HepG2 (cell line): ENCODE measurements around the gene LNX2. TPM values are rescaled to one million over a fixed set of nuclear protein-coding genes. Genes with fewer than 3 reads are reported as not detected.

Source experiments
- ATAC-seq: fragments of 200-7000 bp; cut with Tn5 transposase; 3 replicates; pipeline ENCODE4 v1.9.1; 2020; ENCODE audit warnings: mild to moderate bottlenecking, moderate library complexity
- BruUV-seq: library from RNA; stranded (reverse); fragments of 400-500 nt; replicated peaks from 2 replicates; lab custom pipeline; 2021; lab: Mats Ljungman, UMichigan
- CTCF ChIA-PET: fragments of 300-600 bp; formaldehyde crosslinking; extraction: SDS; loops from one replicate; lab custom pipeline; 2021; ENCODE audit warnings: low total read pairs, inconsistent platforms, low intra/inter-chr PET ratio; lab: Yijun Ruan, JAX
- POLR2A ChIA-PET: fragments of 350-600 bp; sonication (Branson Sonifier 250); formaldehyde crosslinking; loops from one replicate; lab custom pipeline; 2020; ENCODE audit warnings: antibody characterized with exemption, inconsistent platforms; lab: Yijun Ruan, JAX
- DNase-seq: peaks from one replicate; pipeline ENCODE4 v3.0.0-alpha.2; 2015; ENCODE audit warnings: low spot score
- FAIRE-seq: peaks from 3 replicates; lab custom pipeline; 2011; peaks lifted over from hg19 to GRCh38; lab: Jason Lieb, UNC
- H2AFZ ChIP-seq: one replicate; pipeline ENCODE4 v1.6.1; 2011; ENCODE audit warnings: low read length, inconsistent platforms
- H3K27ac ChIP-seq: fragments of 300-600 bp; 3 replicates; pipeline ENCODE4 v1.8.0; 2011; ENCODE audit warnings: mixed run types, mild to moderate bottlenecking, mixed read lengths, low read length, inconsistent platforms; ENCODE audit not compliant: insufficient read depth; ENCODE audit errors: extremely low read length
- H3K27me3 ChIP-seq, 2 experiments: fragments of 200-600 bp in 1 of 2; 2 replicates in 1 of 2; 3 replicates in 1 of 2; pipeline versions ENCODE4 v1.6.0 to v1.8.0; 2011; ENCODE audit warnings: low read length in 2 of 2, mild to moderate bottlenecking in 2 of 2, moderate library complexity in 2 of 2, inconsistent platforms in 1 of 2; ENCODE audit not compliant: insufficient read depth in 2 of 2, control insufficient read depth in 1 of 2
- H3K36me3 ChIP-seq, 2 experiments: fragments of 200-600 bp in 1 of 2; replicated peaks in 1 of 2; 2 replicates in 1 of 2; 3 replicates in 1 of 2; pipeline versions ENCODE4 v1.5.1 to v1.8.0; 2011; ENCODE audit warnings: low read length in 2 of 2, inconsistent platforms in 1 of 2; ENCODE audit not compliant: insufficient read depth in 2 of 2, control insufficient read depth in 1 of 2
- H3K4me1 ChIP-seq: 2 replicates; pipeline ENCODE4 v1.5.1; 2012; ENCODE audit warnings: low read length, inconsistent platforms; ENCODE audit not compliant: insufficient read depth
- H3K4me2 ChIP-seq: 2 replicates; pipeline ENCODE4 v1.6.0; 2011; ENCODE audit warnings: low read depth, low read length, inconsistent platforms
- H3K4me3 ChIP-seq, 3 experiments: fragments of 200-600 bp in 1 of 3; sonication (generic), shearing (Covaris generic) in 1 of 3; replicated peaks in 1 of 3; 2 replicates each; pipeline ENCODE4 v1.5.1; 2011 to 2016; ENCODE audit warnings: low read length in 3 of 3, inconsistent platforms in 2 of 3, low read depth in 2 of 3, mild to moderate bottlenecking in 2 of 3, control low read depth in 1 of 3, mixed read lengths in 1 of 3; ENCODE audit not compliant: insufficient read depth in 1 of 3
- H3K79me2 ChIP-seq: one replicate; pipeline ENCODE4 v1.6.1; 2011; ENCODE audit warnings: low read length, inconsistent platforms; ENCODE audit not compliant: insufficient read depth
- H3K9ac ChIP-seq: 2 replicates; pipeline ENCODE4 v1.6.0; 2011; ENCODE audit warnings: mild to moderate bottlenecking, low read depth, low read length, inconsistent platforms; ENCODE audit not compliant: insufficient read depth
- H3K9me3 ChIP-seq: 2 replicates; pipeline ENCODE4 v1.5.1; 2012; ENCODE audit warnings: mild to moderate bottlenecking, low read length
- H4K20me1 ChIP-seq: 2 replicates; pipeline ENCODE4 v1.6.0; 2011; ENCODE audit warnings: inconsistent platforms, mild to moderate bottlenecking, low read length, moderate library complexity; ENCODE audit not compliant: insufficient read depth
- FOXP1 ChIP-seq, 2 experiments: fragments of 450-650 bp in 1 of 2; IDR thresholded peaks; 2 replicates each; pipeline ENCODE4 v1.6.1; 2017 to 2018; ENCODE audit warnings: antibody characterized with exemption in 1 of 2
- GLI4 ChIP-seq: sonication (generic); formaldehyde crosslinking; IDR thresholded peaks from 2 replicates; pipeline ENCODE4 v1.5.1; 2020; ENCODE audit warnings: missing genetic modification reagents, mild to moderate bottlenecking, moderate library complexity, borderline replicate concordance
- KLF12 ChIP-seq: sonication (generic); formaldehyde crosslinking; IDR thresholded peaks from 2 replicates; pipeline ENCODE4 v1.4.0; 2020; ENCODE audit warnings: missing genetic modification reagents, borderline replicate concordance
- MNT ChIP-seq: fragments of 450-650 bp; IDR thresholded peaks from 2 replicates; pipeline ENCODE4 v1.6.1; 2016
- NFYB ChIP-seq: sonication (generic); formaldehyde crosslinking; IDR thresholded peaks from 2 replicates; pipeline ENCODE4 v1.4.0; 2020; ENCODE audit warnings: missing genetic modification reagents
- PCBP1 ChIP-seq: fragments of 200-400 bp; formaldehyde crosslinking; IDR thresholded peaks from 2 replicates; pipeline ENCODE4 v1.6.1; 2017; ENCODE audit warnings: mild to moderate bottlenecking, low read depth, low read length, borderline replicate concordance
- SAP130 ChIP-seq: IDR thresholded peaks from 2 replicates; pipeline ENCODE4 v1.6.1; 2016; ENCODE audit warnings: low read depth
- WGBS: methylation state at CpG from one replicate; pipeline ENCODE4 v1.1.6; 2017; ENCODE audit warnings: low lambda C conversion rate; 5-methylcytosine and 5-hydroxymethylcytosine counted together
- in situ Hi-C: cut with HindIII; loops from 2 replicates; pipeline ENCODE4 v1.10.0; 2017; ENCODE audit warnings: low pct_unique_long_range_greater_than_20kb; ENCODE audit not compliant: extremely low pct_ligation_motif_present
- intact Hi-C: fragments of 100-400 bp; cut with micrococcal nuclease; formaldehyde crosslinking; loops from one replicate; pipeline ENCODE4 v1.10.0; 2022; ENCODE audit not compliant: unreplicated experiment
- polyA plus RNA-seq, 8 experiments: library from polyadenylated mRNA; depleted of rRNA in 3 of 8; stranded (reverse) in 7 of 8; unstranded in 1 of 8; fragments of >200 nt; fragmentation: Illumina TruSeq in 4 of 8; extraction: Trizol in 4 of 8; gene quantifications; 2 replicates each; pipeline versions ENCODE4 v1.2.1 to v1.2.3, GENCODE V29; 2011 to 2016; ENCODE audit warnings: low read depth in 4 of 8, missing spikeins in 1 of 8, mixed read lengths in 1 of 8; ENCODE audit not compliant: insufficient read depth in 1 of 8
- total RNA-seq, 5 experiments: library from RNA; depleted of rRNA; stranded (reverse); fragments of >200 nt; fragmentation: Illumina TruSeq; extraction: Trizol; gene quantifications; 2 replicates each; pipeline ENCODE4 v1.2.3, GENCODE V29; 2016; ENCODE audit warnings: low read depth in 1 of 5
- TF ChIP-seq, protein P1 (sequence below): sonication (generic); formaldehyde crosslinking; IDR thresholded peaks from 2 replicates; pipeline ENCODE4 v1.4.0; 2020; ENCODE audit warnings: missing genetic modification reagents, mild to moderate bottlenecking, borderline replicate concordance

Gene LNX2
- total and polyA plus RNA-seq, 2 of the 13 experiments (the other 11 are each of a cell fraction or from before 2014, with no cell fraction given), result 9.2 to 9.7 TPM

- Histone ChIP-seq H3K27ac (peak overlapping the region; percentile 39), H3K79me2 (peaks cover 5% of the 10 kb centered on the region), H3K4me2 (no peak overlapping the region), H3K4me1 (peaks cover 19% of the 10 kb centered on the region), H2AFZ (no peak overlapping the region), H4K20me1 (no peaks in the 10 kb centered on the region), H3K9ac (no peak overlapping the region)
- DNase-seq (peak; percentile 46), FAIRE-seq (no peak)
- CTCF ChIA-PET, result no interaction called here
- in situ Hi-C loops (no loop called here), intact Hi-C loops (no loop called here)
- TF ChIP-seq GLI4 (CRISPR knock-in tag) (no peak), FOXP1 (IDR thresholded peaks at IDR 0.05) (no peak), FOXP1 (CRISPR knock-in tag; IDR thresholded peaks at IDR 0.05) (peak; percentile 55; the same call in 1 of the 2 replicates), SAP130 (peak; percentile 40; the same call in 1 of the 2 replicates), NFYB (no peak), KLF12 (CRISPR knock-in tag) (no peak)
- TF ChIP-seq, protein P1, sequence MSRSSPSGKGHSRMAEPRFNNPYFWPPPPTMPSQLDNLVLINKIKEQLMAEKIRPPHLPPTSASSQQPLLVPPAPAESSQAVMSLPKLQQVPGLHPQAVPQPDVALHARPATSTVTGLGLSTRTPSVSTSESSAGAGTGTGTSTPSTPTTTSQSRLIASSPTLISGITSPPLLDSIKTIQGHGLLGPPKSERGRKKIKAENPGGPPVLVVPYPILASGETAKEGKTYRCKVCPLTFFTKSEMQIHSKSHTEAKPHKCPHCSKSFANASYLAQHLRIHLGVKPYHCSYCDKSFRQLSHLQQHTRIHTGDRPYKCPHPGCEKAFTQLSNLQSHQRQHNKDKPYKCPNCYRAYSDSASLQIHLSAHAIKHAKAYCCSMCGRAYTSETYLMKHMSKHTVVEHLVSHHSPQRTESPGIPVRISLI (CRISPR knock-in tag), result peak; percentile 51; the same call in 1 of the 2 replicates
- TF ChIP-seq, all 625 proteins: peak for 3
- peaks cover 4 to 16% of the 10 kb centered on the region in 2 experiments for H3K36me3 ChIP-seq
- H3K9me3 ChIP-seq, result no peaks in the 10 kb centered on the region
- no peaks in the 10 kb centered on the region for H3K27me3 ChIP-seq
- no TSS peak for BruUV-seq
- peak; percentile 74 for ATAC-seq
- POLR2A ChIA-PET, result interaction anchor here (0.9 kb wide), 1 partner anchor 47 kb away, joined by 3 read pairs; the partner anchor contains the start of gene LNX2
- no peak overlapping the region for H3K4me3 ChIP-seq
- WGBS, result 53% methylated on average over 2 of the region's 2 CpGs
Measured at GRCh38 chr13:27573265-27573664, 47.1 kb downstream of the LNX2 start.

DNA sequence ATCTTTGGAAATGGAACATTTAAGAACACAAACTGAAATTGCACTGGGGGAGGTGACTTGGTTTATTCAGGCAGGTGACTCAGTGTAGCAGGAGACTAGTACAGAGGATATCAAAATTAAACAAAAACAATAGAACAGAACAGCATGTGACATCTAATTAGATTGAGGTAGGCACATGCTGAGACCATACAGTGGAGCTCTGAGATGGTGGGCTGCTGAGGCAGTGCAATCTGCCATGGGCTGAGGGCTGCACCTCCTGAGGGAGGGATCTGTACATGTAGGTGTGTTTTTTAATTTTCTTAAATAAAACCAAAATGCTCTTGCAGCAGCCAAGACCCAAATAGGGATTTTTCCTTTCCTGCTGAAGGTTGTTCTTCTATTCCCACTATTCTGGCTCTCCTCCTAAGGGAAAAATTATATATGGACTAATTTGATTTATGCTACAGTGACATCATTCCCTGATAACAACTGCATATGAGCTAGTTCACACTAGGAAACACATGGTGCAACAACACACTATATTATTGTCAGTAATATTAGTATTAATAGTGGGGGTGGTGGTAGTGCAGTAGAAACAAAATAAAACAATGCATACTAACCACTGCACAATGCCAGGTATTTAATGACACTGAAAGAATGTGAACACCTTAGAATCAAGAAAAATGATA lies 48.0 kb downstream of the LNX2 start:
- Histone ChIP-seq H4K20me1 (no peaks in the 10 kb centered on the region), H3K36me3 (peaks cover 8 to 24% of the 10 kb centered on the region in 2 experiments), H3K9me3 (no peaks in the 10 kb centered on the region), H3K4me3 (no peak overlapping the region), H3K79me2 (peaks cover 5% of the 10 kb centered on the region), H3K9ac (no peak overlapping the region), H3K27me3 (no peaks in the 10 kb centered on the region), H3K4me2 (no peak overlapping the region), H2AFZ (no peak overlapping the region), H3K27ac (no peak overlapping the region), H3K4me1 (peaks cover 18% of the 10 kb centered on the region)
- POLR2A ChIA-PET, result no interaction called here
- in situ Hi-C loops (no loop called here), intact Hi-C loops (no loop called here)
- no TSS peak for BruUV-seq
- CTCF ChIA-PET, result no interaction called here
- TF ChIP-seq PCBP1 (no peak), MNT (peak; percentile 59)
- DNase-seq (no peak), FAIRE-seq (no peak), ATAC-seq (no peak)
